Spleen (tissue), 11 donors: ENCODE measurements around the gene ATP6V0C. TPM values are rescaled to one million over a fixed set of nuclear protein-coding genes. Genes with fewer than 3 reads are reported as not detected.

Experiments used
- DNase-seq: peaks from one replicate; pipeline ENCODE4 v3.0.0-alpha.2; 2020
- H3K27ac ChIP-seq, 8 donors: fragments of 200-600 bp; sonication (generic) in 7 of 8; 1 replicate in 4 of 8; 2 replicates in 4 of 8; pipeline versions ENCODE4 v1.5.0 to v1.8.0; 2016 to 2021; ENCODE audit warnings: inconsistent platforms in 4 of 8, mild to moderate bottlenecking in 4 of 8, moderate library complexity in 1 of 8
- H3K27me3 ChIP-seq, 7 donors: fragments of 200-600 bp; sonication (generic) in 6 of 7; replicated peaks in 1 of 7; 1 replicate in 4 of 7; 2 replicates in 3 of 7; pipeline versions ENCODE4 v1.5.0 to v1.8.0; 2016 to 2021; ENCODE audit warnings: inconsistent platforms in 3 of 7, mild to moderate bottlenecking in 1 of 7
- H3K36me3 ChIP-seq, 6 donors: fragments of 200-600 bp; sonication (generic) in 5 of 6; 1 replicate in 4 of 6; 2 replicates in 2 of 6; pipeline versions ENCODE4 v1.5.0 to v1.8.0; 2016 to 2021; ENCODE audit warnings: inconsistent platforms in 2 of 6
- H3K4me1 ChIP-seq, 6 donors: fragments of 200-600 bp; sonication (generic) in 5 of 6; 1 replicate in 3 of 6; 2 replicates in 3 of 6; pipeline versions ENCODE4 v1.5.0 to v1.8.0; 2016 to 2021; ENCODE audit warnings: inconsistent platforms in 3 of 6
- H3K4me3 ChIP-seq, 8 donors: fragments of 200-600 bp; sonication (generic) in 7 of 8; 1 replicate in 4 of 8; 2 replicates in 4 of 8; pipeline versions ENCODE4 v1.5.0 to v1.8.0; 2016 to 2021; ENCODE audit warnings: inconsistent platforms in 4 of 8, mild to moderate bottlenecking in 4 of 8, moderate library complexity in 2 of 8
- H3K9me3 ChIP-seq, 8 donors: fragments of 200-600 bp; sonication (generic) in 7 of 8; 1 replicate in 4 of 8; 2 replicates in 4 of 8; pipeline versions ENCODE4 v1.5.0 to v1.8.0; 2016 to 2021; ENCODE audit warnings: inconsistent platforms in 4 of 8
- POLR2A ChIP-seq, 3 donors: fragments of 450-650 bp; IDR thresholded peaks; one replicate each; pipeline ENCODE4 v1.5.1; 2017; ENCODE audit warnings: antibody characterized with exemption in 3 of 3, mild to moderate bottlenecking in 1 of 3
- POLR2AphosphoS5 ChIP-seq, 3 donors: sonication (generic); formaldehyde crosslinking; IDR thresholded peaks; one replicate each; pipeline ENCODE4 v1.5.1; 2017; ENCODE audit warnings: antibody characterized with exemption in 3 of 3
- WGBS, 5 donors: extraction: QIAGEN DNeasy Blood & Tissue Kit in 3 of 5; methylation state at CpG; one replicate each; pipeline versions ENCODE4 v1.1.5 to v1.1.7; 2013 to 2018; 5-methylcytosine and 5-hydroxymethylcytosine counted together
- intact Hi-C: fragments of 100-400 bp; cut with DNase I; formaldehyde crosslinking; loops from one replicate; pipeline ENCODE4 v1.15.0; 2023; ENCODE audit warnings: low total_unique reads
- polyA plus RNA-seq, 3 donors: library from polyadenylated mRNA; stranded (reverse); fragments of 200-250 nt; gene quantifications; one replicate each; pipeline ENCODE4 v1.2.1, GENCODE V29; 2013
- total RNA-seq, 7 donors: library from RNA; depleted of rRNA in 3 of 7; stranded (reverse); fragments of >200 nt in 3 of 7; fragmentation: NEBNext Ultra II Directional in 4 of 7; extraction: Animal tissue kit (Norgen Biotek cat#: 25700) in 4 of 7; gene quantifications; one replicate each; pipeline versions ENCODE4 v1.1.0 to v1.2.1, GENCODE V29; 2016 to 2021
- TF ChIP-seq, protein P1 (sequence below), 11 experiments: fragments of 200-600 bp in 7 of 11; fragments of 450-650 bp in 4 of 11; sonication (generic) in 4 of 11; IDR thresholded peaks in 8 of 11; conservative IDR thresholded peaks in 3 of 11; 1 replicate in 7 of 11; 2 replicates in 4 of 11; pipeline versions ENCODE4 v1.4.0 to v1.8.0; 2016 to 2021; ENCODE audit warnings: antibody characterized with exemption in 11 of 11, inconsistent platforms in 4 of 11, mild to moderate bottlenecking in 1 of 11
- donor health status: healthy with polysubstance abuse.
- donor health status: DM: no; HTN: no; CAD: no; lungs with moderate emphysema.
- donor health status: DM: no; HTN: no; CAD: no.
- donor health status: Bipolar disorder and iron deficiency.
- donor health status: healthy.
- donor health status: DM: no; HTN: no; CAD: no.
- donor health status: DM: yes; HTN: yes; CAD: no.

Gene ATP6V0C
- total and polyA plus RNA-seq, 10 donors, result 64.5 to 199 (median 112) TPM

DNA sequence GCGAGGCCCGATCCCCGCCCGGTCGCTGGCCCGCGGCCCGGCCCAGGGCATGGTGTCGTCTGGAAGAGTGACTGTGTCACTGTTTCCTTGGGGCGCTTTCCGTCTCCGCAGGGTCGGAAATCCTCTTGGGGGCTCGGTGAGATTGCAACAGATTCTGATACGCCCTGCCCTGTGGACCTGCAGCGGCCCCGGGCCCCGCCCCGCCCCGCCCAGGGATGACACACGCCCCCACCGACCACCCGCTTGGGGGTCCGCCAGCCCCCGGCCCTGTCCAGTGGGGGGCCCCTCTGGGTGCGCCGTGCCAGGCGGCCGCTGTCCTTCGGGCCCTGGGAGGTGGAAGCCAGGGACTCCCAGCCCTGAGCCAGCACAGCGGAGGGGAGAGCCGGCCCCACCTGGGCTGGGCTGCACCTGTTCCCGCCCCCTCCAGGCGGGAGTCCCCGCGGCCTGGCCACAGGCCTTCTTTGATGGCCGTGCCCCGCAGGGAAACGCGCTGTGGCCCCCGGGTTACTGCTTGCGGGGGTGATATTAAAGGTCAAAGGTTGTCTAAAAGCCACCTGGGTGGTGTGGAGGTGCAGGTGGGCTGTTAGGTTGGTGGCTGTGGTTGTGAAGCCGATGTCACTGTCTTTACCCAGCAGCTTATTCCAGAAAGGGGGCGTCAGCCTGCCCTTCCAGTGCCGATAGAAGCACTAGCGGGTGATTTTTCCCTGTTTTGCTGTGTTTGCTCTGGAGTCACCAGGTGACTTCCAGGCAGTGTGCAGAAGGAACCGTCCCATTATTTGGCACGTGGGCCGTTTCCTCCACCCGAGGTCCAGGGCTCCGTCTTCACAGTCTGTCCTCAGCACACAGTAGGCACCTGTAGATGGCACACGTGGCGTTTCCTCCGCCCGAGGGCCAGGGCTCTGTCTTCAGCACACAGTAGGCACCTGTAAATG lies 38.1 kb upstream of the ATP6V0C start:
- 14 to 25% (median 17%) methylated on average over 28 to 55 of the region's 55 CpGs for WGBS, 5 donors

DNA sequence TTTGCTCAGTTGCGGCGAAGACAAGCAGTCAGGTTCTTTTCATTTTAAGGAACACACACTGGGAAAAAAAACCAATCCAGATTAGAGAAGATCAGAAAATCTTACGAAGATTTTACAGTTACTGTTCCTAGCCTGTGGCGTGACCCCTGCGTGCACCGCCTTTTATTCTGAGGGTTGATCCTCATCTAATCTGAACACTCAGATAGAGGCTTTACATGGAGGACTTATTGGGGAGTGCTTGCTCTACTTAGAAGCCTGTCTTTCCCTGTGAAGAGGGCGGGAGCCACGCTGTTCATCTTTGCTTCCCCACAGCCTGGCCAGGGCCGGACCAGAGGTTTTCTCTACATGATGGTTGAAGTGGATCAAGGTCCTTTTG lies 37.4 kb upstream of the ATP6V0C start:
- TF ChIP-seq, protein P1, sequence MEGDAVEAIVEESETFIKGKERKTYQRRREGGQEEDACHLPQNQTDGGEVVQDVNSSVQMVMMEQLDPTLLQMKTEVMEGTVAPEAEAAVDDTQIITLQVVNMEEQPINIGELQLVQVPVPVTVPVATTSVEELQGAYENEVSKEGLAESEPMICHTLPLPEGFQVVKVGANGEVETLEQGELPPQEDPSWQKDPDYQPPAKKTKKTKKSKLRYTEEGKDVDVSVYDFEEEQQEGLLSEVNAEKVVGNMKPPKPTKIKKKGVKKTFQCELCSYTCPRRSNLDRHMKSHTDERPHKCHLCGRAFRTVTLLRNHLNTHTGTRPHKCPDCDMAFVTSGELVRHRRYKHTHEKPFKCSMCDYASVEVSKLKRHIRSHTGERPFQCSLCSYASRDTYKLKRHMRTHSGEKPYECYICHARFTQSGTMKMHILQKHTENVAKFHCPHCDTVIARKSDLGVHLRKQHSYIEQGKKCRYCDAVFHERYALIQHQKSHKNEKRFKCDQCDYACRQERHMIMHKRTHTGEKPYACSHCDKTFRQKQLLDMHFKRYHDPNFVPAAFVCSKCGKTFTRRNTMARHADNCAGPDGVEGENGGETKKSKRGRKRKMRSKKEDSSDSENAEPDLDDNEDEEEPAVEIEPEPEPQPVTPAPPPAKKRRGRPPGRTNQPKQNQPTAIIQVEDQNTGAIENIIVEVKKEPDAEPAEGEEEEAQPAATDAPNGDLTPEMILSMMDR (IDR thresholded peaks at IDR 0.05 in 8 of 11, conservative IDR thresholded peaks at IDR 0.05 in 3 of 11), result no peak
- TF ChIP-seq POLR2A (IDR thresholded peaks at IDR 0.05) (no peak), POLR2AphosphoS5 (IDR thresholded peaks at IDR 0.05) (no peak)
- Histone ChIP-seq H3K27ac (no peak overlapping the region), H3K27me3 (peaks cover 0 to 31% (median 24%) of the 10 kb centered on the region in 7 donors), H3K36me3 (peaks cover 0 to 13% (median 0%) of the 10 kb centered on the region in 6 donors), H3K9me3 (no peaks in the 10 kb centered on the region), H3K4me3 (peak overlapping the region in 1 of 8 donors; percentile 93), H3K4me1 (peaks cover 7 to 56% (median 39%) of the 10 kb centered on the region in 6 donors)
- intact Hi-C loops, result no loop called here
- 92 to 93% (median 93%) methylated on average over 9 of the region's 9 CpGs for WGBS, 5 donors
- no peak for DNase-seq

More for the DNA sequence above, 38.1 kb upstream of the ATP6V0C start:
- Histone ChIP-seq H3K4me3 (peak overlapping the region; percentile 55 to 93 (median 69)), H3K27ac (peak overlapping the region in 5 of 8 donors; percentile 27 to 93 (median 88)), H3K4me1 (peaks cover 7 to 62% (median 45%) of the 10 kb centered on the region in 6 donors), H3K36me3 (peaks cover 0 to 8% (median 0%) of the 10 kb centered on the region in 6 donors), H3K27me3 (peaks cover 0 to 38% (median 30%) of the 10 kb centered on the region in 7 donors), H3K9me3 (no peaks in the 10 kb centered on the region)
- TF ChIP-seq, protein P1 (IDR thresholded peaks at IDR 0.05 in 8 of 11, conservative IDR thresholded peaks at IDR 0.05 in 3 of 11), result no peak
- TF ChIP-seq POLR2A (IDR thresholded peaks at IDR 0.05), result no peak
- no peak for TF ChIP-seq POLR2AphosphoS5 (IDR thresholded peaks at IDR 0.05)
- peak; percentile 84 for DNase-seq
- intact Hi-C loops, result no loop called here

DNA sequence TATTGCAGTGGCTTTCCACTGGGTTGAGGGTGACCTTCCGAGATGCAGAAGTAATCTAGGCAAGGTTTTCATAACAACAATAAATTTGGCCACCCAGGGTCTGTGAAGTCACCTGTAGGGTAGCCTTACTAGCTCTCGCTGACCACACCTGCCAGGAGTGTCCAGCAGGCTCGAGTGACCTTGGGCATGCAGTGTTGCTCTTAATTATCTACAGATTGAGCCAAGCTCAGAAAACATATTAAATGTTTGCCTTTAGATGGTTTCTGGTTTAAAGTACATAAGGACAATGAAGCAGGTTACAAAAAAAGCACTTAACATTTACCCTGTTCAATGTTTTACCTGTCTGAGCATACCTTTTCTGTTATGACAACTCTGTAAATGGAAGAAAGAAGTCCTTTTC lies 37.0 kb upstream of the ATP6V0C start:
- no peak overlapping the region for H3K4me3 ChIP-seq
- H3K4me1 ChIP-seq, result peaks cover 7 to 52% (median 35%) of the 10 kb centered on the region in 6 donors
- no peak for DNase-seq
- peaks cover 0 to 13% (median 0%) of the 10 kb centered on the region in 6 donors for H3K36me3 ChIP-seq
- TF ChIP-seq POLR2A (IDR thresholded peaks at IDR 0.05), result no peak
- no peak for TF ChIP-seq POLR2AphosphoS5 (IDR thresholded peaks at IDR 0.05)
- TF ChIP-seq, protein P1 (IDR thresholded peaks at IDR 0.05 in 8 of 11, conservative IDR thresholded peaks at IDR 0.05 in 3 of 11), result no peak
- no peak overlapping the region for H3K27ac ChIP-seq
- intact Hi-C loops, result no loop called here
- 83 to 94% (median 89%) methylated on average over 3 of the region's 3 CpGs for WGBS, 5 donors
- H3K9me3 ChIP-seq, result no peaks in the 10 kb centered on the region
- H3K27me3 ChIP-seq, result peaks cover 0 to 27% (median 20%) of the 10 kb centered on the region in 7 donors

DNA sequence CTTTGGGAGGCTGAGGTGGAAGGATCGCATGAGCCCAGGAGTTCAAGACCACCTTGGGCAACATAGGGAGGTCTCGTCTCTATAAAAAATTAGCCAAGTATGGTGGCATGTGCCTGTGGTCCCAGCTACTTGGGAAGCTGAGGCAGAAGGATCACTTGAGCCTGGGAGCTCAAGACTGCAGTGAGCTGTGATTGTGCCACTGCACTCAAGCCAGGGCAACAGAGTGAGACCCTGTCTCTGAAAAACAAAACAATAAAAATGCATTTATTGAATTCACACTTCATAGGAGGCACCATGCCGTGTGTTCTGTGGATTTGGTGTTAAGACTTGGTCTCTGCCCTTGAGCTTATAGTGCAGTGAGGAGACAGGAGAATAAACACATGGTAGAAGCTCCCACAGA lies 36.4 kb upstream of the ATP6V0C start:
- WGBS, 5 donors, result 94 to 98% (median 97%) methylated on average over 3 of the region's 3 CpGs
- Histone ChIP-seq H3K4me1 (peaks cover 7 to 50% (median 29%) of the 10 kb centered on the region in 6 donors), H3K36me3 (peaks cover 0 to 13% (median 0%) of the 10 kb centered on the region in 6 donors), H3K4me3 (no peak overlapping the region), H3K27me3 (peaks cover 0 to 21% (median 14%) of the 10 kb centered on the region in 7 donors), H3K9me3 (no peaks in the 10 kb centered on the region), H3K27ac (no peak overlapping the region)
- no peak for DNase-seq
- intact Hi-C loops, result no loop called here
- no peak for TF ChIP-seq POLR2A (IDR thresholded peaks at IDR 0.05)
- TF ChIP-seq, protein P1 (IDR thresholded peaks at IDR 0.05 in 8 of 11, conservative IDR thresholded peaks at IDR 0.05 in 3 of 11), result no peak
- TF ChIP-seq POLR2AphosphoS5 (IDR thresholded peaks at IDR 0.05), result no peak
